DMS 273 (cell line): ENCODE data around the gene KCNJ16.
"Not testable (repeated sequence)": the region's sequence is repeated elsewhere in the genome, so short reads cannot be mapped to it uniquely, and the experiment has no call there.

Source experiments
- DNase-seq: peaks from one replicate; lab custom pipeline; 2025; ENCODE audit not compliant: unreplicated experiment; lab: John Stamatoyannopoulos, UW

The KCNJ16 gene

DNA sequence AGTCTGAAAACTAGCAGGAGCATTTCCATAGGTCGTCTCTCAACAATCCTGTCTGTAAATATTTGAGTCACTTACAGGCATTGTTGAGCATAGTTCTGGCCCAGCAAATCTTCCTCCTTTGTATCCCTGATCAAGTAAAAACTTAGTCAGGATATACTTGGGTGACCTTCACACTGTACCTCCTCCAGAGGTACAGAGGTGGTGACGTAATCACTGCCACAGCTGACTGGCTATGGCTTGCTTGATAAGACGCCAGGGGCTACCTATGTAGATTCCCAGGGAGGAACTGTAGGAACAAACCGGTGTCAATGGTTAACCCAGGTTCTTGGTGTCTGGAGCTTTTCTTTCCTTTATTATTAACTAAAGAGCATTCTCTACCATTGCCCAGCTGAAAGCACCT is at the start of gene KCNJ16:
TSS of gene KCNJ16 (plus strand) at position 270 of the 400 bp plus-strand sequence. CDS start 56,863 bp downstream, outside the sequence.
- no peak for DNase-seq

DNA sequence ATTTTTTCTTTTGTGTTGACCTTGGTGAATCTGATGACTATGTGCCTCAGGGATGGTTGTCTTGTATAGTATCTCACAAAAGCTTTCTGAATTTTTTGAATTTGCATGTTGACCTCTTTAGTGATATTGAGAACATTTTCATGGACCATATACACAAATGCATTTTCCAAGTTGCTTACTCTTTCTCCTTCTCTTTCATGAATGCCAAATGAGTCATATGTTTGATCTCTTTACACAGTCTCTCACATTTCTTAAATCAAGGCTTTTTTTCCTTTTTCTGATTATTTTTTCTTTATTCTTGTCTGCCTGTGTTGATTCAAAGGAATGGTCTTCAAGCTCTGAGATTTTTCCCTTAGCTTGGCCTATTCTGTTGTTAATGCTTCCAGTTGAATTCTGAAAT is 46.6 kb upstream of the KCNJ16 start:
- no peak for DNase-seq

DNA sequence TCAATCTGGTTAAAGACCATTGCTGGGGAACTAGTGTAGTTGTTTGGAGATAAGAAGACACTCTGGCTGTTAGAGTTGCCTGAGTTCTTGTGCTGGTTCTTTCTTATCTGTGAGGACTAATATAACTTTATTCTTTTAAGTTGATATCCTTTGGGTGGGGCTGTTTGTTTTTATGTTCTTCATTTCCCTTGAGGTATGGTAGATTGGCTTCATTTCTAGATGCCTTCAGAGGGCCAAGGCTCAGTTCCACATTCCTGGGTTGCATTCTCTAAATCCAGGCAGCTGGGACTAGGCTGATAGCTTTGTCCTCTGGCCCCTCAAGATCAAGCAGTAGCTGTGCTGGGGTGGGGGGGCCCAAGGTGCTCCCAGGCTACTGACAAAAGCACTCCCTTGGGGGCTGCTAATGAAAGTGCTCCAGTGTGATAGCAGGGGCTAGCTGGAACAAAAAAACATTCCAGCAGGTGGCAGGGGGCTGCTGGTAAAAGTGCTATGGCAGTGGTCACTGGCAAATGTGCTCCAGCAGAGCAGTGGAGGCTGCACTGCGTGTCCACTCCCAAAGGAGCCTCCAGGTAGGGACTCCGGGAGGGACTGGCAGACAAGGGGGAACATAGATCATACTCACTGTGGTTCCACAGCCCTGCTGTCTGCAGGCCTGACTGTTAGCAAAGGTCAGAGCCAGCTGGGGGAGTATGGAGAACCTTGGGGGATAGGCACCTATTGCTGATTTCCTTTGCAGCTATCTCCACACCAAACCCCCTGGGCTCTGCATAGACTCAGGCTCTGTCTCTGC is 45.9 kb upstream of the KCNJ16 start:
- DNase-seq, result no peak

DNA sequence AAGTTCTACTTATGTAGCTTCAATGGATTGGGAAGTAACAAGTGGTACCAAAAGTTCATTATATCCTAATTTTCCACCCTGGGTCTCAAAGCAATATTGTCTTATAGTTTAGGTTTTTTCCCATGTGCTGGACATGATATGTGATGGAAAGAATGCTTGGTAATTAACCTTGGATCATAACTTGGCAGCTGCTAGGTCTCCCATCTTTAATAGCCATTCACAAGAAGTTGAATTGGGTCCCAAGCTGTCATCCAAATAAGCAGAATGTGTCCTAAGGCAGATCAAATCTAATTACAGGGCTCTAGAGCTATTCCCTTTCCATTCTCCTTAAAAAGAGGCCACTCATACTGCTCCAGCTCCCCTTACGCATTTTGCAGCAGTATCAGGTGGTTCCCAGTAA is 44.7 kb upstream of the KCNJ16 start:
- no peak for DNase-seq

DNA sequence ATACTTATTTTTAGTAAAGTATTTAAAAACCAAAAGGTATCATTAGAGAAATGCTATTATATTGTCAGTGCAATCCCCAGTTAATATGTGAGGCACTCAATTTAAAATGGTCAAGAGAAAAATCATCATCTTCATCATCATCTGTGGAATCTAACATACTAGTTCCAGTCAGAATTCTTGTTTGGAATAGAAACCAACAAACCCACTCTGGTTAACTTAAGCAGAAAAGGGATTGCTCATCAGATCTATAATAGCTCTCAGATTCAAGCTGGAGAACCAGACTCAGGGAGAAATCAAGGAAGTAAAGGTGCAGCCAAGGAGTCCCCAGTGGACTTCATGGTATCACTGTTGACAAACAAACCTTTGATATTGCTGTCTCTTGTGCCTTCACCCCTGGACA is 43.7 kb upstream of the KCNJ16 start:
- DNase-seq, result no peak

DNA sequence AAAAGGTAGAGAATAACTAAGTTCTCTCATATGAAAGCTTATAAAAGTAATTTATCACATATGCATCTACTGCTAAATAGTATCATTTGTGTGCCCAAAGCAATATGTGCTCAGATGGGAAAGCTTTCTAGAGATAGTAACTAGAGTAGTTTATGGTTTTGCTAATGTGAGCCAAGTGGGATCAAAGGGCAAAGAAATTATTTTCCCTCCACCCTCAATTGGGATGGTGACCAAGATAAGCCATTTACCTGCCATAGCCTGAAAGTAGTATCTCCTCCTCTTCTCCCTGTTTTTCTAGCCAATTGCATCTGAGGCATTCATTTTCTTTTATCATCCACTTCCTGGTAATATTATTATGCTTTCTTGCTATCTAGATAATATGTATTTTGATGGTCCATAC is 41.9 kb upstream of the KCNJ16 start:
- no peak for DNase-seq

DNA sequence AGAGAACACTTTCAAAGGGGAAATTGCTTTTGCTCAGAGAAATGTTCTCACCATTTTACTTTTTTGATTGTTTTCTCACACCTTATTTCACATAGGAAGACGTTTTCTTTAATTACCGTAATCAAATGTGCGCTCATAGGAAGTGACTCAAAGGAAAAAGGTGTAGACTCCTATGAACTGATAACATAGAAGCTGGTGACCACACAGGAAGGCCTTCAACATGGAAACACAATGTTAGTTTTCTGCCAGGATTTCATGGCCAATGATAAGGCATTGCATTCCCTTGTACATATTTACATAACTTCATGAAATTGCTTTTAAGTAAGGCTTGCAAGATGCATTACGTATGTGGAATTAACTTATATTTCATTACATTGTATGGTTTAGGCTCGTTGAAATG is 40.9 kb upstream of the KCNJ16 start:
- DNase-seq, result no peak

DNA sequence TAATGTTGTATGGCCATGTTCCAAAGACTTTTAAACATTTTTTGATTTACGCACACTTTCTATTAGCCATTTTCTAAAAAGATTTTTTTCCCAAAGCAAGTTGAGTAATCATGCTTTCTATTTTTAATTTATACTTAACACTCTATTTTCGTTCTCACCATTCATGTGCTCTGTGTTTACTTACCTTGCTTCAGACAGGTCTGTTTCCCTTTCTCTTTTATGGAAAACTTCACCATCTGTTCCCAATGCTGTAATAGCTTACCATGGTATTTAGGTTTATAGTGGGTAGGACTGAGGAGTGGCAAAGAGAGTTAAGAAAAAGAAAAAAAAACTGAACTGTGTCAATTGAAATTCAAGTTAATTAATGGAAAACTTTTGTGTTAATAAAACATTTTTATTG is 37.5 kb upstream of the KCNJ16 start:
- peak; percentile 74 for DNase-seq

DNA sequence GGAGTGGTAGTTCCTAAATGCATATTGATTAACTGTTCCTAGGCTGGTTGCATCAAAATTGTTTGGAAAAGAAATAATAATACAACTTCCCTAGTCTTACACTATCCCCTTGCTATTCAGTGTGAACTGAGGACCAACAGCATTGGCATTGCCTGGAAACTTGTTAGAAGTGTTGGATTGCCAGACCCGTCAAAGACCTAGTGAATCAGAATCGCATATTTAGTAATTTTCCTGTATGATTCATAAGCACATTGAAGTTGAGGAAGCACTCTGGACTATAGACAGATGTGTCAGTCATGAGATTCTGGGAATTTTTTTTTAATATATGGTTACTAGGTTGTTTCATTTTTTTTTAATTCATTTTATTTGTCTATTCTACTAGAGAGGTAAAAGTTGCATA is 34.7 kb upstream of the KCNJ16 start:
- DNase-seq, result no peak

DNA sequence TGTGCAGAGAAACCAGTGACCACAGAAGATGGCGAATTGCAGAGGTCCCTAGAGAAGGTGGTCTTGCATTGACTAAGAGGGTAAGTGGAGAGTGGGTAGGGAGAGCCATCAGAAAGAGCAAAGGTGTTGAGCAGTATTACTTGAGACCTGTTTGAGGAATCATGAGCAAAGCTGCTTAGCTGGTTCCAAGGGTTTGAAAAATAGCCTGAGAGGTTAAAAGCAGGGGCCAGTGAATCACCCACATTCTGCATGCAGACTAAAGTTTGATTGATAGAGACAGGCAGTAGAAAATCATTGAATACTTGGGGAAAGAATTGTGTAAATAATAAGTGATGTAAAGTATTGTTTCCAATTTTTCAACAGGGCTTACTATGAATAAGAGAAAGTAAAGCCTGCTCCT is 34.0 kb upstream of the KCNJ16 start:
- DNase-seq, result no peak

DNA sequence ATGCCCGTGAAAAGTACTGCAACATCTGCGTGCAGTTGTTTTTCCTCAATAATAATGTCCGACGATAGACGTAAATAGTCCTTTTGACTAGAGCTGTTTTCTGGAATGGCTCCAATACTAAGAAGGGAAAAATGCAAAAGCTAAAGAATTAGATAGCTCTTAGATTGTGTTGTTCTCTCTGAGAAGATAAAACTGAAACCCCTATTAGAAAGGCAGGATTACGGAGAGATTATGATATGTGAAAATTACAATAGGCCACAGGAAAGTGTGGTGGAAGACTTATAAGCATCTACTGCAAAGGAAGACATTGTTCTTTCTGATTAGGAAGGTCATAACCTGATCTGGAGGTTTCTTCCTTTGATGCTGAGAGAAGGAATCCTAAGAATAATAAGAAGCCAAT is 33.5 kb upstream of the KCNJ16 start:
- no peak for DNase-seq

DNA sequence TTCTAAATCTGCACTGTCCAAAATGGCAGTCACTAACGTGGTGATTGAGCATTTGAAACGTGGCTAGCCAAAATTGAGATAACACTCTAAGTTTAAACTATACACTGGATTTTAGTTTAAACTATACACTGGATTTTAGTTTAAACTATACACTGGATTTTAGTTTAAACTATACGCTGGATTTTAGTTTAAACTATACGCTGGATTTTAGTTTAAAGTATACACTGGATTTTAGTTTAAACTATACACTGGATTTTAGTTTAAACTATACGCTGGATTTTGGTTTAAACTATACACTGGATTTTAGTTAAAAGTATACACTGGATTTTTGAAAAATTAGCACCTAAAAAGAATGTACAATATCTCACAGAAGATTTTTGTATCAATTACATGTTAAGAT is 29.2 kb upstream of the KCNJ16 start:
- DNase-seq, result not testable (repeated sequence)

DNA sequence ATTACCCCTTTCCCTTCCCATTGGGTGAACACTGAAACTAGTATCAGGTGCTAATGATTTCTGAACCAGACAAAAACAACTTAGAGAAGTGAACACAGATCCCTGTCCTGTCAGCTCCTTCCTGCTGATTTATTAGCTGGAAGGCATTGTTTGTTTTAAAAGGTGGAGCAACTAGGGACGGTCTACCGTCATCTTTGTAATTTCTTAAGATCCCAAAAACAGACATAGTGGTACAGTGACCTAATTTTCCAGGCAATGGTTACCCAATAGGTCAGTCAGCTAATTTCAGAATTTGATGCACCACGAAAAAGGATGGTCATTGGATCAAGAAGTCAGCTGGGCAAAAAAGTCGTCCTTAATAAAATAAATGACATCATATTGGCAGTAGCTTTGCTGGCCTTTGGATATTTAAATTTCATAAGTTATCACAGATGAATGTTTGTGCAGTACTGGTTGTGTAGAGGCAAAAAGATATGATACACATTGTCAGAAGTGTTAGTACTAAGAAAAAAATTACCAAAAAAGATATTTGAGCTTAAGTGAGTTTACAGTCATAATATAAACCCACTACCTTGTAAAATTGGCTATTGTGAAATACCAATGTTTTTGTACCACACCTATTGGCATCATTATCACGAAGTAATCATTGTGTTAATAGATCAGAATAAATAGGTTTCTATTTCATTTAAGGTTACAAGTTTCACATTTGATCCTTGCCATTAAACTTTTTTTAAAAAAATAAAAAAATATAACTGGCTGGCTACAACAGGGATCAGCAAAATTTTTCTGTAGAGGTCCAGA is 27.2 kb upstream of the KCNJ16 start:
- no peak for DNase-seq

DNA sequence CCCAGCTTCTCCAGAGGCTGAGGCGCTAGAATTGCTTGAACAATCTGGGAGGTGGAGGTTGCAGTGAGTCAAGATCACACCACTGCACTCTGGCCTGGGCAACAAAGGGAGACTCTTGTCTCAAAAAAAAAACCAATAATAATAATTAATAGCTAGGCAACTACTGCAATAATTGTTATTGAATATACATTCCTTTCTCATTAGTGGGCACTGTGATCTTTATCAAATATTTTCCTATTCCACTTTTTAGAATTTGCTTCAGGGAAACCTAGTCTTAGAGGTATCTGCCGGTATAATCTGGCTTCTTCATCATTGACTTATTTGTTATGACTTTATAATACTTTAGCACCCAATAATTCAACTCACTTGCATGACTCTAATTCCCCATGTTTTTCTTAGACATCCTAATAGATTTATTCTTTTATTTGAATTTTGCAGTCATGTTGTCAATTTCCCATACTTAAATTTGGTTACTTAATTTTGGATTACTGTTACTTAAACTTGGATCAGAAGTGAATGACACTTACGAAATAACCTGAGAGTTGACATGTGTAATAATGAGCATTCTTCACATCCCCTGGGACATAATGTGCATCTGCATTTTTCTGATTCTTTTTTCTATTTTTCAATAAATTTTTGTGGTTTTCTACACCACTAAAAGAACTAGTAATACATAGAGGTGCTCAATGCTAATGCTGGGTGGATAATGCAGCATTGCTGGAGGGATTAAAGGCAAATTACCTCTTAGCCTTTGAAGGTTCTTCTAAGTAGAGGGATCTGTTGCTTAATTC is 25.0 kb upstream of the KCNJ16 start:
- DNase-seq, result no peak

DNA sequence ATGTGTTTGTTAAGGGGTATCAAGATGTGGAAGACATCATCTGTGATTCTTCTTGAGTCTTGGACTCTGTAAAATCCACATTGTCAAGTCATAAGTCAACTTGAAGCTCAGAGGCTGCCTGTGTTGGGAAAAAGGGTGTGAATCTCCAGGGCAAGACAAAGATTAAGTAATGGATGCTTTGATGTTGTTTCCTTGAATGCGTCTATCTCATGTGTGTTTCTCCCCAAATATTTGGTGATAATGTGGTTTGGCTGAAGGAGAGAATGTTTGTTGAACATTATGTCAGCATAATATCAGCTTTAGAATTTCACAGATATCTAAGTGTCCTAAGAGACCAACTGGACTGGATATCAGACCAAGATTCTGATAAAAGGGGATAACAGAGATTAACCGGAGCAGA is 24.1 kb upstream of the KCNJ16 start:
- no peak for DNase-seq

DNA sequence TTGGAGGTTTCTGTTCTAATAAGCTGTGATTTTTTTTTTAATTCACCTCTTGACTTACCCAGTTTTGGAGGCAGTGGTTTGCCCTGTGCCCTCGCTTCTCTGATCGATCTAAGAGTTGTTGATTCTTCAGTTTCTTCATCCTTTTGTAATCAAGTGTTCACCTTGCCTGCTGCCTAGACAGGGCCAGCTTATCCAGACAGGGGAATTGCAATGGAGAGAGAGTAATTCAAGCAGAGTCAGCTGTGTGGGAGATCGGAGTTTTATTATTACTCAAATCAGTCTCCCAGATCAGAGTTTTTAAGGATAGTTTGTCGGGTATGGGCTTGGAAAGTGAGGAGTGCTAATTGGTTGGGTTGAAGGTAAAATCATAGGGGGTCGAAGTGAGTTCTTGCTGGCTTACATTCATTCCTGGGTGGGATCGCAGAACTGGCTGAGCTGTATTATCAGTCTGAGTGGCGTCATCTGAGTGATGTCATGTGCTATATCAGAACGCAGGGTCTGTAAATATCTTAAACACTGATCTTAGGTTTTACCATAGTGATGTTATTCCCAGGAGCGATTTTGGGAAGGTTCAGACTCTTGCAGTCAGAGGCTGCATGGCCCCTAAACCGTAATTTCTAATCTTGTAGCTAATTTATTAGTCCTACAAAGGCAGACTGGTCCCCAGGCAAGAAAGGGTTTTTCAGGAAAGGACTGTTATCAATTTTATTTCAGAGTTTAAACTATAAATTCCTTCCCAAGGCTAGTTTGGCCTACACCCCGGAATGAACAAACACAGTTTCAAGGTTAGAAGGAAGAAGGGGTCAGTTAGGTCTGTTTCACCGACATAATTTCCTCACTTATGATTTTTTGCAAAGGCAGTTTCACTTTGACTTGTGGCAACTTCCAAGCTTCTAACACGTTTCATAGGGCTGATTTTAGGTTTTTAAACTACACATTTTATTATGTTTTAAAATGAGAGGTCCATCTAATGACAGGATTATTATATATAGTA is 21.5 kb upstream of the KCNJ16 start:
- no peak for DNase-seq

DNA sequence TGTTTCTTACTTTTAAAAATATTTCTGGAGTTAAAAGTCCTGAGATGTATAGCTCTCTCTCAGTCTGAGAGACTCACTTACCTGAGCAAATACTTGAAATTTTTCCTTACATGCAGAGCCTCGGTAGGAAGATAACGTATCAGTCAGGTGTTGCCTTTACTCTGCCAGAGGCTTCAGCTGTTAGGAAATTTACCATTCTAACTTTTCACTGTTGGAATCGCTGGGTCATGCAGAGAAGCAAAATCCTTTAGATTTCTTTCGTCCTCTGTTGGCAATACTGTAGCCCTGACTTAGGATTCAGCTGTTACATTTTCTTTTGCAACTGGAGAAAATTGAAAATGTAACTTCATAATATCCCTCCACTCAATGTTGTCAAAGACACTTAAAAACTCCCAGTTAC is 20.0 kb upstream of the KCNJ16 start:
- no peak for DNase-seq

DNA sequence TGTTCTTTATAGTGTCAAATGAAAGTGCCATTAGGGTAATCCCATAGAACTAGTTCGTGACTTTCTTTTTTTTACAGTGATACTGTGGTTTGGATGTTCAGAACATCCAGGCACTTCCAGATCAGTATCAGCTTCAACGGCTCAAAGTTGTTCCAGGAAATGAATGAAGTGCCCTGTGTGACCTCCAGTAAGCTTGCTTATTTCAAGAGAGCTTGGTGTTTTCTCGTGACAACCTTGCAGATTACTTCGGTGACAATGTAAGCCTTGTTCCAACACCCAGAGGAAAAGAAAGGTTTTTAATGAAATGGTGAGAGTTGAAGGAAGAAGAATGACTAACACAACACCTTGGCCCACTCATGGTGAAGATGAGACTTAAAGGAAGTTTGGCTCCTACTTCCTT is 16.0 kb upstream of the KCNJ16 start:
- DNase-seq, result no peak

DNA sequence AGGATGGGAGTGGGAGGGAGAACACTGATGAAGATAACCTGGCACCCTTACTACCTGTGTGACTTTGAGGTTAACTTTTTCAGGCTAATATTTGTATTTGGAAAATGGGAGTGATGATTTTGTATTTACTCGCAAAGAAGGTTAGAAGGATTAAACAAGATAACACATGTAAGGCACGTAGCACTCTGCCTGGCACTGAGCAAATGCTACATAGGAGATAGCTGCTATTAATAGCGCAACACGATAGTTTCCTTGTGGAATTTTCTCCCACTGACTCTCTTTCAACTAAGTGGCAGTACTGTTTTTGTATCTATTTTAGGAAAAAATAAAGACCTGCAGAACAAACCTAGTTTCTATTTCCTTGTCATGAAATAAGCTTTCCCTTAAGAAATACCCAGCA is 15.4 kb upstream of the KCNJ16 start:
- DNase-seq, result no peak

DNA sequence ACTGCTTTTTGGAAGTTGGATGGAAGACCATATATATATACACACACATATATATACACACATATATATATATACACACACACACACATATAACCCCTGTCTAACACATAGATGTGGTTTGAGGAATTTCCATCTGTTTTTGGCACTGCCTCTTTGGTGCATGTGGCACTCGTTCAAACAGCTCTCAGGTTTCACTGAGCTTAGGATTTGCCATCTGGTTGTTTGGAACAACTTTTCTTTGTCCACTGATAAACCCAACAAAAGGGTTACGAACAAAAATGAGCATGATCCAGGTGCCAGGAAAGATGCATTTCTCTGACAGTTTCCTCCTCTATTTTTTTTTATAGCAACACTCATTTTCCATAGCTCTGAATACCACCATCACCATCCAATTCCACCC is 14.6 kb upstream of the KCNJ16 start:
- peak; percentile 92 for DNase-seq
